Neural crest cell (in vitro differentiated cells): ENCODE results near the gene AFTPH. TPM values are rescaled to one million over a fixed set of nuclear protein-coding genes. Genes with fewer than 3 reads are reported as not detected.

Experiments
- DNase-seq: peaks from one replicate; pipeline ENCODE4 v3.0.0; 2021; ENCODE audit warnings: low read depth, mixed read lengths, low spot score
- H3K27ac Mint-ChIP-seq: one replicate; pipeline ENCODE4 v1.8.0; 2021; ENCODE audit warnings: mild to moderate bottlenecking, mixed read lengths; ENCODE audit not compliant: unreplicated experiment
- H3K27me3 Mint-ChIP-seq: 2 replicates; pipeline ENCODE4 v1.8.0; 2021; ENCODE audit warnings: low read depth, mild to moderate bottlenecking, mixed read lengths
- H3K36me3 Mint-ChIP-seq: 2 replicates; pipeline ENCODE4 v1.8.0; 2021; ENCODE audit warnings: low read depth, mild to moderate bottlenecking, mixed read lengths
- H3K4me1 Mint-ChIP-seq: 2 replicates; pipeline ENCODE4 v1.8.0; 2021; ENCODE audit warnings: mixed read lengths
- H3K4me3 Mint-ChIP-seq: one replicate; pipeline ENCODE4 v1.8.0; 2021; ENCODE audit warnings: mild to moderate bottlenecking, mixed read lengths
- H3K9me3 Mint-ChIP-seq: 2 replicates; pipeline ENCODE4 v1.8.0; 2021; ENCODE audit warnings: mixed read lengths
- CTCF ChIP-seq: fragments of 200-600 bp; sonication (generic); conservative IDR thresholded peaks from 2 replicates; pipeline ENCODE4 v1.5.0; 2021; ENCODE audit warnings: antibody characterized with exemption, mild to moderate bottlenecking
- total RNA-seq: library from RNA; stranded (reverse); gene quantifications from 2 replicates; pipeline ENCODE4 v1.2.1, GENCODE V29; 2021

Gene AFTPH
- total RNA-seq, 1 donor from 2014 or later, result 17.3 TPM

- TF ChIP-seq CTCF, result no peak
- no peak overlapping the region for H3K27ac Mint-ChIP-seq
- H3K4me1 Mint-ChIP-seq, result peaks cover 12% of the 10 kb centered on the region
- peaks cover 8% of the 10 kb centered on the region for H3K9me3 Mint-ChIP-seq
- no peak overlapping the region for H3K4me3 Mint-ChIP-seq
- H3K36me3 Mint-ChIP-seq, result no peaks in the 10 kb centered on the region
- no peak for DNase-seq
- peaks cover 8% of the 10 kb centered on the region for H3K27me3 Mint-ChIP-seq
Measured at GRCh38 chr2:64605991-64606478, 81.9 kb downstream of the AFTPH start.

GRCh38 chr2:64606479-64607363 lies 82.6 kb downstream of the AFTPH start:
- Mint-ChIP-seq H3K9me3 (peaks cover 8% of the 10 kb centered on the region), H3K4me1 (peaks cover 12% of the 10 kb centered on the region), H3K27me3 (peaks cover 11% of the 10 kb centered on the region), H3K27ac (no peak overlapping the region), H3K4me3 (no peak overlapping the region), H3K36me3 (no peaks in the 10 kb centered on the region)
- TF ChIP-seq CTCF, result no peak
- DNase-seq, result no peak

- TF ChIP-seq CTCF, result no peak
- H3K4me3 Mint-ChIP-seq, result peak overlapping the region; percentile 12
- H3K27me3 Mint-ChIP-seq, result peaks cover 11% of the 10 kb centered on the region
- no peaks in the 10 kb centered on the region for H3K36me3 Mint-ChIP-seq
- no peak overlapping the region for H3K27ac Mint-ChIP-seq
- peaks cover 8% of the 10 kb centered on the region for H3K9me3 Mint-ChIP-seq
- peaks cover 12% of the 10 kb centered on the region for H3K4me1 Mint-ChIP-seq
- DNase-seq, result no peak
Measured at GRCh38 chr2:64607381-64608304, 83.5 kb downstream of the AFTPH start.

- DNase-seq, result peak; percentile 34
- Mint-ChIP-seq H3K36me3 (no peaks in the 10 kb centered on the region), H3K4me3 (no peak overlapping the region), H3K4me1 (peaks cover 12% of the 10 kb centered on the region), H3K27ac (peak overlapping the region; percentile 27), H3K9me3 (peaks cover 8% of the 10 kb centered on the region), H3K27me3 (peaks cover 11% of the 10 kb centered on the region)
- no peak for TF ChIP-seq CTCF
Measured at GRCh38 chr2:64608867-64609226, 84.7 kb downstream of the AFTPH start.

GRCh38 chr2:64609227-64609941 lies 85.3 kb downstream of the AFTPH start:
- H3K27me3 Mint-ChIP-seq, result peaks cover 11% of the 10 kb centered on the region
- TF ChIP-seq CTCF, result peak; percentile 56
- H3K36me3 Mint-ChIP-seq, result no peaks in the 10 kb centered on the region
- peaks cover 12% of the 10 kb centered on the region for H3K4me1 Mint-ChIP-seq
- H3K4me3 Mint-ChIP-seq, result peak overlapping the region; percentile 79
- peaks cover 5% of the 10 kb centered on the region for H3K9me3 Mint-ChIP-seq
- peak overlapping the region; percentile 43 for H3K27ac Mint-ChIP-seq
- peak; percentile 57 for DNase-seq
